MCF 10A (cell line): ENCODE measurements around the gene DCST2. TPM values are rescaled to one million over a fixed set of nuclear protein-coding genes. Genes with fewer than 3 reads are reported as not detected.
"Not testable (repeated sequence)": the region's sequence is repeated elsewhere in the genome, so short reads cannot be mapped to it uniquely, and the experiment has no call there.

Source experiments
- BruUV-seq: library from RNA; stranded (reverse); fragments of 400-500 nt; replicated peaks from 2 replicates; lab custom pipeline; 2021; lab: Mats Ljungman, UMichigan
- CTCF ChIA-PET: fragments of 300-600 bp; sonication (Branson Sonifier 250); formaldehyde crosslinking; extraction: SDS; loops from one replicate; lab custom pipeline; 2021; ENCODE audit warnings: antibody characterized with exemption, inconsistent platforms; lab: Yijun Ruan, JAX
- POLR2A ChIA-PET: fragments of 300-600, 350-650 bp; sonication (Branson Sonifier 250); formaldehyde crosslinking; extraction: SDS; loops from one replicate; lab custom pipeline; 2020; ENCODE audit warnings: antibody characterized with exemption, inconsistent platforms; lab: Yijun Ruan, JAX
- DNase-seq: peaks from one replicate; pipeline ENCODE4 v3.0.0-alpha.2; 2018; ENCODE audit not compliant: unreplicated experiment
- H3K27ac Mint-ChIP-seq: one replicate; pipeline ENCODE4 v1.8.0; 2022; ENCODE audit warnings: mild to moderate bottlenecking, low read depth, mixed read lengths; ENCODE audit not compliant: unreplicated experiment
- H3K27me3 Mint-ChIP-seq: one replicate; pipeline ENCODE4 v1.8.0; 2022; ENCODE audit warnings: mixed read lengths; ENCODE audit not compliant: insufficient read depth, unreplicated experiment
- H3K36me3 Mint-ChIP-seq: one replicate; pipeline ENCODE4 v1.8.0; 2022; ENCODE audit warnings: mild to moderate bottlenecking, moderate library complexity, mixed read lengths; ENCODE audit not compliant: insufficient read depth, unreplicated experiment
- H3K4me1 Mint-ChIP-seq: one replicate; pipeline ENCODE4 v1.8.0; 2022; ENCODE audit warnings: mixed read lengths; ENCODE audit not compliant: insufficient read depth, unreplicated experiment
- H3K4me3 Mint-ChIP-seq: one replicate; pipeline ENCODE4 v1.8.0; 2022; ENCODE audit warnings: mild to moderate bottlenecking, moderate library complexity, mixed read lengths; ENCODE audit not compliant: unreplicated experiment
- H3K9me3 Mint-ChIP-seq: one replicate; pipeline ENCODE4 v1.8.0; 2022; ENCODE audit warnings: mixed read lengths; ENCODE audit not compliant: unreplicated experiment
- intact Hi-C: fragments of 100-400 bp; cut with micrococcal nuclease; formaldehyde crosslinking; loops from 2 replicates; pipeline ENCODE4 v1.14.1; 2022
- total RNA-seq: library from RNA; stranded (reverse); gene quantifications from 2 replicates; pipeline ENCODE4 v1.2.3, GENCODE V29; 2022
- TF ChIP-seq, protein P1 (sequence below): fragments of 200-600 bp; IDR thresholded peaks from one replicate; pipeline ENCODE4 v1.8.0; 2022; ENCODE audit warnings: antibody characterized with exemption, mild to moderate bottlenecking; ENCODE audit not compliant: unreplicated experiment

Gene DCST2
- total RNA-seq, 1 experiment from 2014 or later: 0.91 TPM

DNA sequence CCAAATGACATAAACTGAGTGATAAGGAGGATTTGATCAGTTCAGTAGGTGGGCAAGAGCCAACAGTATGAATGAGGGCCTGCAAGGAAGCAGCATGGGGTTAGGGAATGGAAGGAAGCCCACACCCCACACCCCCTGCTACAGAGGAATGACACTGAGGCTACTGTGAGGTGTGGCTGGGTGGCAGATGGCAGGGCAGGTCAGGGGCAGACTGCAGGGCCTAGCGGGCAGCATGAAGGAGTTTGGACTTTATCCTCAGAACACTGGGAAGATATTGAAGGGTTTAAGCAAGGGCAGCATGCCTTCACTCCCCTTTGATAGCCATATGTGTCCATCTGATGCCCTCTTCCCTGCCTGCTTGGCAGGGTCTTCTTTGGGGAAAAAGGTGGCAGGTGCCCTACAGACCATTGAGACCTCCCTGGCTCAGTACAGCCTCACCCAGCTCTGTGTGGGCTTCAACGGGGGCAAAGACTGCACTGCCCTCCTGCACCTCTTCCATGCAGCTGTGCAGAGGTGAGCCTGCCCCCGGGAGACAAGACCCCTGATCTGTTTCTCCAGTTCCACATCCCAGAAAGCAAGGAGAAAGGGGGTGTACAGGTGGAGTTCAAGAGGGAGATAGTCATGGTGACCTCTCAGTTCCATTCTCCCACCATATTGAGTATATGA, 44.3 kb downstream of the DCST2 start:
- no peak for DNase-seq
- Mint-ChIP-seq H3K9me3 (no peaks in the 10 kb centered on the region), H3K36me3 (peaks cover 67% of the 10 kb centered on the region), H3K4me1 (peaks cover 12% of the 10 kb centered on the region), H3K27me3 (no peaks in the 10 kb centered on the region), H3K27ac (no peak overlapping the region), H3K4me3 (no peak overlapping the region)
- no TSS peak for BruUV-seq
- POLR2A ChIA-PET: interaction anchor here (1.5 to 41.1 kb wide), 3 partner anchors 0 to 72 kb away, joined by 4 to 1917 read pairs (median 1917); partner anchors contain the start of genes CKS1B, FLAD1, LENEP and PBXIP1
- intact Hi-C loops: no loop called here
- TF ChIP-seq, protein P1, sequence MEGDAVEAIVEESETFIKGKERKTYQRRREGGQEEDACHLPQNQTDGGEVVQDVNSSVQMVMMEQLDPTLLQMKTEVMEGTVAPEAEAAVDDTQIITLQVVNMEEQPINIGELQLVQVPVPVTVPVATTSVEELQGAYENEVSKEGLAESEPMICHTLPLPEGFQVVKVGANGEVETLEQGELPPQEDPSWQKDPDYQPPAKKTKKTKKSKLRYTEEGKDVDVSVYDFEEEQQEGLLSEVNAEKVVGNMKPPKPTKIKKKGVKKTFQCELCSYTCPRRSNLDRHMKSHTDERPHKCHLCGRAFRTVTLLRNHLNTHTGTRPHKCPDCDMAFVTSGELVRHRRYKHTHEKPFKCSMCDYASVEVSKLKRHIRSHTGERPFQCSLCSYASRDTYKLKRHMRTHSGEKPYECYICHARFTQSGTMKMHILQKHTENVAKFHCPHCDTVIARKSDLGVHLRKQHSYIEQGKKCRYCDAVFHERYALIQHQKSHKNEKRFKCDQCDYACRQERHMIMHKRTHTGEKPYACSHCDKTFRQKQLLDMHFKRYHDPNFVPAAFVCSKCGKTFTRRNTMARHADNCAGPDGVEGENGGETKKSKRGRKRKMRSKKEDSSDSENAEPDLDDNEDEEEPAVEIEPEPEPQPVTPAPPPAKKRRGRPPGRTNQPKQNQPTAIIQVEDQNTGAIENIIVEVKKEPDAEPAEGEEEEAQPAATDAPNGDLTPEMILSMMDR: no peak
- CTCF ChIA-PET: interaction anchor here (0.9 to 1.9 kb wide), 4 partner anchors 12 to 63 kb away, joined by 4 to 7 read pairs (median 4); no protein-coding TSS in a partner anchor

DNA sequence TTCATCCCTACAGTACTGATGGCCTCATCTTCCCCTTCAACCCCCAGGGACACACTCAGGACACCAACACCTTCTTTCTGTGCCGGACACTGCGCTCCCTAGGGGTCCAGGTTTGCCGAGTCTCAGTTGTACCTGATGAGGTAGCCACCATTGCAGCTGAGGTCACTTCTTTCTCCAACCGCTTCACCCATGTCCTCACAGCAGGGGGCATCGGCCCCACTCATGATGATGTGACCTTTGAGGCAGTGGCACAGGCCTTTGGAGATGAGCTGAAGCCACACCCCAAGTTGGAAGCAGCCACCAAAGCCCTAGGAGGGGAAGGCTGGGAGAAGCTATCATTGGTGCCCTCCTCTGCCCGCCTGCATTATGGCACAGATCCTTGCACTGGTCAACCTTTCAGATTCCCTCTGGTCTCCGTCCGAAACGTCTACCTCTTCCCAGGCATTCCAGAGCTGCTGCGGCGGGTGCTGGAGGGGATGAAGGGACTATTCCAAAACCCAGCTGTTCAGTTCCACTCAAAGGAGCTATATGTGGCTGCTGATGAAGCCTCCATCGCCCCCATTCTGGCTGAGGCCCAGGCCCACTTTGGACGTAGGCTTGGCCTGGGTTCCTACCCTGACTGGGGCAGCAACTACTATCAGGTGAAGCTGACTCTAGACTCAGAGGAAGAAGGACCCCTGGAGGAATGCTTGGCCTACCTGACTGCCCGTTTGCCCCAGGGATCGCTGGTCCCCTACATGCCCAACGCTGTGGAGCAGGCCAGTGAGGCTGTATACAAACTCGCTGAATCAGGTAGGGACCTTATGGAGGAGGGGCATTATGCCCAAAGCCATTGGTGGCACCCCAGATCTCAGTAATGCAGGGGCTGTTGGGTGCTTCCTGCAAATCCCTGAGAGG, 45.3 kb downstream of the DCST2 start:
- Mint-ChIP-seq H3K27me3 (no peaks in the 10 kb centered on the region), H3K4me1 (peaks cover 17% of the 10 kb centered on the region), H3K36me3 (peaks cover 67% of the 10 kb centered on the region), H3K27ac (no peak overlapping the region), H3K9me3 (no peaks in the 10 kb centered on the region), H3K4me3 (no peak overlapping the region)
- ChIA-PET POLR2A (interaction anchor here (0.6 to 41.1 kb wide), 5 partner anchors 1 to 94 kb away, joined by 3 to 1917 read pairs (median 4); partner anchors contain the start of genes CKS1B, FLAD1, LENEP and PBXIP1), CTCF (interaction anchor here (0.6 to 7.3 kb wide), 10 partner anchors 9 to 183 kb away, joined by 3 to 118 read pairs (median 4); partner anchors contain the start of genes LENEP and SHC1)
- TF ChIP-seq, protein P1: no peak
- intact Hi-C loops: no loop called here
- DNase-seq: no peak
- no TSS peak for BruUV-seq

DNA sequence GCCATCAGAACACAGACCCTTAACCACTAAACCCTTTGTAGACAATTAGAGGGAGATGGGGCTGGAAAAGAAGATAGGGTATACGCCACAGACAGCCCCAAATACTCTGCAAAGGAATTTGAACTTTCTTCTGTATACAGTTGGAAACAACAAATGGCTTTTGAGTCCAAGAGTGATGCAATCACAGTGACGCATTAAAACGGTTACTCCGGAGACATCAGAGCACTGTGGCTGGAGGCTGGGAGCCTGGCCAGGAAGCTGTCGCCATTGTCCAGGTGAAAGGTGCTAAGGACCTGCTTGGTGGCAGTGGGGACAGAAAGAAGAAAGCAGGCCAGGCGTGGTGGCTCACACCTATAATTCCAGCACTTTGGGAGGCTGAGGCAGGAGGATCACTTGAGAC, 46.3 kb downstream of the DCST2 start:
- peaks cover 17% of the 10 kb centered on the region for H3K4me1 Mint-ChIP-seq
- H3K27me3 Mint-ChIP-seq: no peaks in the 10 kb centered on the region

DNA sequence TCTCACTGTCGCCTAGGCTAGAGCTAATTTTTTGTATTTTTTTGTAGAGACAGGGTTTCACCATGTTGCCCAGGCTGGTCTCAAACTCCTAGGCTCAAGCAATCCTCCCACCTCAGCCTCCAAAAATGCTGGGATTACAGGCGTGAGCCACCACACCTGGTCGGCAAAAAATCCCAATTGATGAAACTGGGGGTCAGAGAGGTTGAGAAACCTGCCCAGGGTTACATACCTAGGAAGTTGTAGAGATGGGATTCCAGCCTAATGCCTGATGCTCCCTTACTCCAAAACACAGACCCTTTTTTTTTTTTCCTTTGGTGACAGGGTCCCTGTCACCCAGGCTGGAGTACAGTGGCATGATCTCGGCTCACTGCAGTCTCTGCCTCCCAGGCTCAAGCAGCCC, 46.8 kb downstream of the DCST2 start:
- intact Hi-C loops, BruUV-seq, H3K9me3 Mint-ChIP-seq, H3K4me3 Mint-ChIP-seq, DNase-seq, H3K27me3 Mint-ChIP-seq, H3K27ac Mint-ChIP-seq: not testable (repeated sequence)
- ChIA-PET CTCF (interaction anchor here (0.7 to 7.3 kb wide), 4 partner anchors 10 to 210 kb away, joined by 3 to 118 read pairs (median 4); partner anchors contain the start of gene LENEP), POLR2A (interaction anchor here (39.6 to 41.1 kb wide), 2 partner anchors 2 to 16 kb away, joined by 1917 read pairs; partner anchors contain the start of genes CKS1B, FLAD1, LENEP and PBXIP1)
- peaks cover 17% of the 10 kb centered on the region for H3K4me1 Mint-ChIP-seq
- H3K36me3 Mint-ChIP-seq: peaks cover 67% of the 10 kb centered on the region

More for the DNA sequence above, 46.3 kb downstream of the DCST2 start:
- H3K27ac Mint-ChIP-seq: no peak overlapping the region
- H3K9me3 Mint-ChIP-seq: no peaks in the 10 kb centered on the region
- POLR2A ChIA-PET: interaction anchor here (0.6 to 41.1 kb wide), 5 partner anchors 2 to 95 kb away, joined by 3 to 1917 read pairs (median 4); partner anchors contain the start of genes CKS1B, FLAD1, LENEP and PBXIP1
- no TSS peak for BruUV-seq
- DNase-seq: peak; percentile 79
- H3K4me3 Mint-ChIP-seq: no peak overlapping the region
- TF ChIP-seq, protein P1: no peak
- H3K36me3 Mint-ChIP-seq: peaks cover 67% of the 10 kb centered on the region
- CTCF ChIA-PET: interaction anchor here (0.7 to 7.3 kb wide), 8 partner anchors 9 to 209 kb away, joined by 3 to 118 read pairs (median 4); partner anchors contain the start of genes LENEP and SHC1
- intact Hi-C loops: no loop called here
